COLO668 (cell line): ENCODE results near the gene MAPK9.

ENCODE experiments used
- DNase-seq: peaks from one replicate; lab custom pipeline; 2025; ENCODE audit not compliant: unreplicated experiment; lab: John Stamatoyannopoulos, UW

MAPK9 gene

GRCh38 chr5:180296771-180297170, 4.9 kb upstream of the MAPK9 start:
- DNase-seq = no peak

- no peak for DNase-seq
Observed at GRCh38 chr5:180294913-180295555, 3.2 kb upstream of the MAPK9 start.

- no peak for DNase-seq
Observed at GRCh38 chr5:180294411-180294810, 2.5 kb upstream of the MAPK9 start.

GRCh38 chr5:180291234-180291940, 496 bp downstream of the MAPK9 start:
- peak; percentile 57 for DNase-seq

GRCh38 chr5:180290568-180291233, 1.2 kb downstream of the MAPK9 start:
- DNase-seq = no peak

- DNase-seq = no peak
Observed at GRCh38 chr5:180289966-180290365, 1.9 kb downstream of the MAPK9 start.

- DNase-seq = peak; percentile 67
Observed at GRCh38 chr5:180289433-180289832, 2.5 kb downstream of the MAPK9 start.

GRCh38 chr5:180287868-180288267, 4.0 kb downstream of the MAPK9 start:
- no peak for DNase-seq

- no peak for DNase-seq
Observed at GRCh38 chr5:180287404-180287803, 4.5 kb downstream of the MAPK9 start.

GRCh38 chr5:180284149-180284548, 7.7 kb downstream of the MAPK9 start:
- DNase-seq = no peak

- no peak for DNase-seq
Observed at GRCh38 chr5:180283026-180283615, 8.8 kb downstream of the MAPK9 start.

GRCh38 chr5:180282281-180282680, 9.6 kb downstream of the MAPK9 start:
- no peak for DNase-seq

GRCh38 chr5:180281706-180282105, 10.2 kb downstream of the MAPK9 start:
- DNase-seq = peak; percentile 68

- DNase-seq = no peak
Observed at GRCh38 chr5:180274695-180275094, 17.2 kb downstream of the MAPK9 start.

- DNase-seq = no peak
Observed at GRCh38 chr5:180271221-180271620, 20.7 kb downstream of the MAPK9 start.

GRCh38 chr5:180259260-180259611, 32.6 kb downstream of the MAPK9 start:
- DNase-seq = no peak

- DNase-seq = no peak
Observed at GRCh38 chr5:180253036-180253824, 38.7 kb downstream of the MAPK9 start.

GRCh38 chr5:180251887-180252286, 40.0 kb downstream of the MAPK9 start:
- DNase-seq = no peak

- no peak for DNase-seq
Observed at GRCh38 chr5:180251141-180251540, 40.7 kb downstream of the MAPK9 start.

- DNase-seq = no peak
Observed at GRCh38 chr5:180250329-180250728, 41.6 kb downstream of the MAPK9 start.

GRCh38 chr5:180241600-180241999, 50.3 kb downstream of the MAPK9 start:
- no peak for DNase-seq
